GM12878 (cell line): ENCODE data around the gene MIPOL1. TPM values are rescaled to one million over a fixed set of nuclear protein-coding genes. Genes with fewer than 3 reads are reported as not detected.

Experiments
- ATAC-seq: fragments of 200-7000 bp; cut with Tn5 transposase; 3 replicates; pipeline ENCODE4 v1.9.1; 2020; ENCODE audit warnings: mild to moderate bottlenecking, moderate library complexity
- BruUV-seq: library from RNA; stranded (reverse); fragments of 400-500 nt; replicated peaks from 2 replicates; lab custom pipeline; 2021; lab: Mats Ljungman, UMichigan
- CTCF ChIA-PET: fragments of 300-600 bp; sonication (Branson Sonifier 250); formaldehyde crosslinking; extraction: SDS; loops from one replicate; lab custom pipeline; 2021; ENCODE audit warnings: inconsistent platforms; lab: Yijun Ruan, JAX
- POLR2A ChIA-PET: fragments of 350-600 bp; formaldehyde crosslinking; extraction: SDS; loops from one replicate; lab custom pipeline; 2021; ENCODE audit warnings: inconsistent platforms; lab: Charles Lee
- RAD21 ChIA-PET: fragments of 300-600 bp; sonication (Branson Sonifier 250); formaldehyde crosslinking; loops from one replicate; lab custom pipeline; 2023; ENCODE audit warnings: antibody characterized with exemption; ENCODE audit not compliant: unreplicated experiment; lab: Charles Lee
- SMC1A ChIA-PET: fragments of 300-600 bp; sonication (Branson Sonifier 250); formaldehyde crosslinking; loops from one replicate; lab custom pipeline; 2023; ENCODE audit not compliant: unreplicated experiment, uncharacterized antibody; lab: Charles Lee
- DNase-seq: peaks from one replicate; pipeline ENCODE4 v3.0.0-alpha.2; 2011; ENCODE audit warnings: low read depth, low spot score
- FAIRE-seq: peaks from 3 replicates; lab custom pipeline; 2011; peaks lifted over from hg19 to GRCh38; lab: Jason Lieb, UNC
- H2AFZ ChIP-seq: 2 replicates; pipeline ENCODE4 v1.6.0; 2011; ENCODE audit warnings: low read depth, low read length, control low read depth; ENCODE audit not compliant: control insufficient read depth
- H3K27ac ChIP-seq: 2 replicates; pipeline ENCODE4 v1.5.1; 2011; ENCODE audit warnings: control low read depth; ENCODE audit not compliant: control insufficient read depth, insufficient read depth
- H3K27me3 ChIP-seq, 2 experiments: replicated peaks in 1 of 2; 2 replicates each; pipeline versions ENCODE4 v1.6.0 to v1.6.1; 2011; ENCODE audit warnings: low read length in 1 of 2; ENCODE audit not compliant: control insufficient read depth in 2 of 2, insufficient read depth in 2 of 2
- H3K36me3 ChIP-seq, 2 experiments: 2 replicates each; pipeline ENCODE4 v1.5.1; 2011; ENCODE audit warnings: low read length in 1 of 2; ENCODE audit not compliant: control insufficient read depth in 2 of 2, insufficient read depth in 2 of 2
- H3K4me1 ChIP-seq: 2 replicates; pipeline ENCODE4 v1.6.1; 2011; ENCODE audit warnings: mild to moderate bottlenecking, low read length, moderate library complexity, mixed read lengths; ENCODE audit not compliant: control insufficient read depth, insufficient read depth
- H3K4me2 ChIP-seq: 2 replicates; pipeline ENCODE4 v1.6.0; 2011; ENCODE audit warnings: control low read depth; ENCODE audit not compliant: control insufficient read depth, insufficient read depth
- H3K4me3 ChIP-seq: fragments of 200-600 bp; sonication (generic); 2 replicates; pipeline ENCODE4 v1.5.1; 2016
- H3K79me2 ChIP-seq: 2 replicates; pipeline ENCODE4 v1.6.0; 2011; ENCODE audit warnings: low read length; ENCODE audit not compliant: control insufficient read depth, insufficient read depth
- H3K9ac ChIP-seq: 2 replicates; pipeline ENCODE4 v1.8.0; 2011; ENCODE audit warnings: low read length, control low read depth, mixed read lengths; ENCODE audit not compliant: control insufficient read depth, insufficient read depth
- H3K9me3 ChIP-seq: replicated peaks from 3 replicates; pipeline ENCODE4 v1.5.1; 2011; ENCODE audit warnings: mild to moderate bottlenecking, low read length; ENCODE audit not compliant: control insufficient read depth, insufficient read depth
- H4K20me1 ChIP-seq: 2 replicates; pipeline ENCODE4 v1.6.0; 2011; ENCODE audit not compliant: control insufficient read depth, insufficient read depth
- BACH1 ChIP-seq: fragments of 450-650 bp; IDR thresholded peaks from 2 replicates; pipeline ENCODE4 v1.6.1; 2017; ENCODE audit warnings: mild to moderate bottlenecking, borderline replicate concordance
- BMI1 ChIP-seq: fragments of 450-650 bp; IDR thresholded peaks from 2 replicates; pipeline ENCODE4 v1.6.1; 2016; ENCODE audit warnings: mild to moderate bottlenecking, moderate library complexity, borderline replicate concordance
- MYB ChIP-seq: fragments of 150-350 bp; IDR thresholded peaks from 2 replicates; pipeline ENCODE4 v1.6.1; 2014; ENCODE audit warnings: mild to moderate bottlenecking, low read depth, low read length, borderline replicate concordance
- RFX5 ChIP-seq: IDR thresholded peaks from 2 replicates; pipeline ENCODE4 v1.6.1; 2011; ENCODE audit warnings: low read depth, low read length, improper control_type of control experiment
- ZNF274 ChIP-seq: IDR thresholded peaks from one replicate; pipeline ENCODE4 v1.8.0; 2011; ENCODE audit not compliant: insufficient read length, insufficient read depth
- WGBS: methylation state at CpG from one replicate; pipeline ENCODE4 v1.1.6; 2016; ENCODE audit warnings: low lambda C conversion rate; ENCODE audit not compliant: insufficient replicate concordance, insufficient coverage; ENCODE audit errors: missing lambda C conversion rate; 5-methylcytosine and 5-hydroxymethylcytosine counted together
- in situ Hi-C: fragments of 300-500 bp; cut with MboI; formaldehyde crosslinking; loops from 9 replicates; pipeline ENCODE4 v1.14.3; 2018; ENCODE audit warnings: mixed read lengths
- intact Hi-C: fragments of 100-400 bp; cut with micrococcal nuclease; formaldehyde crosslinking; loops from one replicate; pipeline ENCODE4 v1.14.2; 2022; ENCODE audit not compliant: unreplicated experiment
- polyA plus RNA-seq, 11 experiments: library from polyadenylated mRNA; depleted of rRNA in 4 of 11; unstranded in 6 of 11; stranded (reverse) in 5 of 11; fragments of >200 nt; fragmentation: Nextera tagmentation in 4 of 11; fragmentation: Illumina TruSeq in 1 of 11; extraction: Ambion mirVana in 4 of 11; extraction: Trizol in 1 of 11; gene quantifications; 1 replicate in 1 of 11; 2 replicates in 10 of 11; pipeline versions ENCODE4 v1.2.1 to v1.2.3, GENCODE V29; 2011 to 2016; ENCODE audit warnings: inconsistent platforms in 2 of 11, missing spikeins in 2 of 11, low read depth in 1 of 11
- total RNA-seq, 4 experiments: library from RNA; depleted of rRNA in 3 of 4; stranded (reverse); fragments of >200 nt in 3 of 4; fragmentation: Illumina TruSeq in 1 of 4; extraction: Trizol in 1 of 4; gene quantifications; 2 replicates each; pipeline versions ENCODE4 v1.2.1 to v1.2.3, GENCODE V29; 2013 to 2021

Gene MIPOL1
- total and polyA plus RNA-seq, 10 of the 15 experiments (the other 5 are each of a cell fraction or from before 2014, with no cell fraction given) = 0.06 TPM; not detected in 9

- TF ChIP-seq BMI1 (no peak), MYB (no peak), RFX5 (no peak), ZNF274 (no peak)
- TF ChIP-seq, all 136 proteins: peak for 0
Measured at GRCh38 chr14:37172024-37172869, 25.5 kb upstream of the MIPOL1 start, which contains the start of gene SLC25A21 (continued).

GRCh38 chr14:37172936-37173614 lies 24.7 kb upstream of the MIPOL1 start:
- CTCF ChIA-PET = interaction anchor here (0.7 kb wide), 1 partner anchor 23 kb away, joined by 3 read pairs; no protein-coding TSS in a partner anchor
- no peak overlapping the region for H3K9ac ChIP-seq

More at GRCh38 chr14:37172936-37173614, 24.7 kb upstream of the MIPOL1 start:
- ChIA-PET RAD21 (no interaction called here), SMC1A (no interaction called here), POLR2A (no interaction called here)
- no peaks in the 10 kb centered on the region for H4K20me1 ChIP-seq
- FAIRE-seq = no peak
- no peaks in the 10 kb centered on the region for H3K4me1 ChIP-seq
- no peak for DNase-seq
- H3K27ac ChIP-seq = no peak overlapping the region
- TF ChIP-seq BACH1 = no peak
- H3K4me2 ChIP-seq = no peak overlapping the region
- WGBS = 1% methylated on average over 5 of the region's 5 CpGs
- ATAC-seq = no peak
- H3K36me3 ChIP-seq = no peaks in the 10 kb centered on the region
- H3K4me3 ChIP-seq = no peak overlapping the region
- H3K79me2 ChIP-seq = no peaks in the 10 kb centered on the region
- no TSS peak for BruUV-seq
- no peaks in the 10 kb centered on the region; the same call in 2 of the 3 replicates for H3K9me3 ChIP-seq
- in situ Hi-C loops = no loop called here
- no peaks in the 10 kb centered on the region for H3K27me3 ChIP-seq
- H2AFZ ChIP-seq = no peak overlapping the region
- intact Hi-C loops = no loop called here
